OCI-LY7 (cell line): ENCODE data around the gene BMP8A. TPM values are rescaled to one million over a fixed set of nuclear protein-coding genes. Genes with fewer than 3 reads are reported as not detected.

Experiments used
- BruUV-seq: library from RNA; stranded (reverse); fragments of 400-500 nt; replicated peaks from 2 replicates; lab custom pipeline; 2021; lab: Mats Ljungman, UMichigan
- CTCF ChIA-PET: fragments of 300-600 bp; sonication (Branson Sonifier 250); formaldehyde crosslinking; loops from one replicate; lab custom pipeline; 2022; ENCODE audit warnings: antibody characterized with exemption; ENCODE audit not compliant: unreplicated experiment; lab: Charles Lee
- POLR2A ChIA-PET: fragments of 300-600 bp; sonication (Branson Sonifier 250); formaldehyde crosslinking; loops from one replicate; lab custom pipeline; 2022; ENCODE audit warnings: antibody characterized with exemption; lab: Charles Lee
- DNase-seq: peaks from one replicate; pipeline ENCODE4 v3.0.0-alpha.2; 2015; ENCODE audit warnings: low spot score
- H2AFZ ChIP-seq: fragments of 200-600 bp; sonication (generic), shearing (Covaris generic); 2 replicates; pipeline ENCODE4 v1.6.1; 2014; ENCODE audit warnings: mild to moderate bottlenecking, antibody characterized with exemption, low read length, moderate library complexity
- H3K27ac ChIP-seq: fragments of 200-600 bp; sonication (generic); 2 replicates; pipeline ENCODE4 v1.5.1; 2014; ENCODE audit warnings: mixed run types, low read depth, mild to moderate bottlenecking, moderate library complexity, low read length, inconsistent platforms; ENCODE audit not compliant: poor library complexity, severe bottlenecking
- H3K36me3 ChIP-seq: fragments of 200-600 bp; sonication (generic); 2 replicates; pipeline ENCODE4 v1.6.1; 2014; ENCODE audit warnings: mild to moderate bottlenecking, antibody characterized with exemption, low read length, moderate library complexity, mixed read lengths; ENCODE audit not compliant: insufficient read depth
- H3K4me1 ChIP-seq: fragments of 200-600 bp; sonication (generic); 2 replicates; pipeline ENCODE4 v1.5.1; 2014; ENCODE audit warnings: mild to moderate bottlenecking, low read length; ENCODE audit not compliant: insufficient read depth, poor library complexity, severe bottlenecking
- H3K4me2 ChIP-seq: fragments of 200-600 bp; sonication (generic); 2 replicates; pipeline ENCODE4 v1.6.1; 2014; ENCODE audit warnings: mild to moderate bottlenecking, low read length
- H3K4me3 ChIP-seq: fragments of 200-600 bp; sonication (generic); 2 replicates; pipeline ENCODE4 v1.5.1; 2014; ENCODE audit warnings: mild to moderate bottlenecking, low read depth, low read length; ENCODE audit not compliant: poor library complexity, severe bottlenecking
- H3K79me2 ChIP-seq: fragments of 200-600 bp; sonication (generic); 2 replicates; pipeline ENCODE4 v1.6.1; 2016; ENCODE audit warnings: low read depth, mild to moderate bottlenecking, low read length, moderate library complexity, mixed read lengths; ENCODE audit not compliant: insufficient read depth
- H3K9me2 ChIP-seq: fragments of 200-600 bp; sonication (generic); 2 replicates; pipeline ENCODE4 v1.6.1; 2016; ENCODE audit warnings: mild to moderate bottlenecking, low read length, mixed read lengths; ENCODE audit not compliant: insufficient read depth
- H3K9me3 ChIP-seq: fragments of 200-600 bp; sonication (generic); 2 replicates; pipeline ENCODE4 v1.6.1; 2014; ENCODE audit warnings: mild to moderate bottlenecking, mixed run types, low read length, mixed read lengths
- H4K20me1 ChIP-seq: fragments of 200-600 bp; sonication (generic); 2 replicates; pipeline ENCODE4 v1.6.1; 2014; ENCODE audit warnings: mild to moderate bottlenecking, antibody characterized with exemption, low read length, moderate library complexity, mixed read lengths; ENCODE audit not compliant: insufficient read depth
- CTCF ChIP-seq: fragments of 200-600 bp; sonication (generic); conservative IDR thresholded peaks from 2 replicates; pipeline ENCODE4 v1.5.1; 2014; ENCODE audit warnings: mild to moderate bottlenecking, antibody characterized with exemption, low read length, moderate library complexity, mixed read lengths
- EZH2phosphoT487 ChIP-seq: fragments of 200-600 bp; sonication (generic); IDR thresholded peaks from 2 replicates; pipeline ENCODE4 v1.6.1; 2018; ENCODE audit warnings: low read depth, borderline replicate concordance, mild to moderate bottlenecking, mixed run types, antibody characterized with exemption, low read length, moderate library complexity, mixed read lengths
- intact Hi-C: fragments of 100-400 bp; cut with micrococcal nuclease; formaldehyde crosslinking; loops from one replicate; pipeline ENCODE4 v1.10.0; 2022; ENCODE audit not compliant: unreplicated experiment
- small RNA-seq: library from RNA; depleted of rRNA; stranded (forward); fragments of <200 nt; gene quantifications from one replicate; pipeline ENCODE3, GENCODE V24; 2014
- total RNA-seq, 2 experiments: library from RNA; depleted of rRNA in 1 of 2; stranded (reverse); fragments of >200 nt in 1 of 2; shearing (Covaris generic) in 1 of 2; gene quantifications; 2 replicates each; pipeline ENCODE4 v1.2.3, GENCODE V29; 2014 to 2022

The BMP8A gene
- total RNA-seq, 2 experiments from 2014 or later = 0.32 to 0.44 TPM

GRCh38 chr1:39573736-39574624, 82.5 kb downstream of the BMP8A start:
- H4K20me1 ChIP-seq = peaks cover 43% of the 10 kb centered on the region
- peaks cover 72% of the 10 kb centered on the region for H3K36me3 ChIP-seq
- CTCF ChIA-PET = no interaction called here
- H3K27ac ChIP-seq = no peak overlapping the region
- intact Hi-C loops = no loop called here
- H3K9me3 ChIP-seq = no peaks in the 10 kb centered on the region
- H3K4me3 ChIP-seq = peak overlapping the region; percentile 98
- H2AFZ ChIP-seq = no peak overlapping the region
- DNase-seq = peak; percentile 15
- H3K9me2 ChIP-seq = no peaks in the 10 kb centered on the region
- TF ChIP-seq EZH2phosphoT487 (no peak), CTCF (no peak)
- H3K79me2 ChIP-seq = peaks cover 56% of the 10 kb centered on the region
- POLR2A ChIA-PET = interaction anchor here (0.8 to 1.2 kb wide), 3 partner anchors 10 to 382 kb away, joined by 3 to 5 read pairs (median 4); no protein-coding TSS in a partner anchor
- no TSS peak for BruUV-seq
- peaks cover 28% of the 10 kb centered on the region for H3K4me1 ChIP-seq
- H3K4me2 ChIP-seq = peak overlapping the region; percentile 94

- H3K4me2 ChIP-seq = peak overlapping the region; percentile 94
- DNase-seq = no peak
- peaks cover 28% of the 10 kb centered on the region for H3K4me1 ChIP-seq
- peaks cover 56% of the 10 kb centered on the region for H3K79me2 ChIP-seq
- TF ChIP-seq EZH2phosphoT487 = no peak
- no peak for TF ChIP-seq CTCF
- no TSS peak for BruUV-seq
- peaks cover 43% of the 10 kb centered on the region for H4K20me1 ChIP-seq
- no peaks in the 10 kb centered on the region for H3K9me3 ChIP-seq
- no peak overlapping the region for H2AFZ ChIP-seq
- ChIA-PET POLR2A (interaction anchor here (1.2 kb wide), 1 partner anchor 383 kb away, joined by 5 read pairs; no protein-coding TSS in a partner anchor), CTCF (no interaction called here)
- H3K4me3 ChIP-seq = peak overlapping the region; percentile 98
- H3K27ac ChIP-seq = no peak overlapping the region
- intact Hi-C loops = no loop called here
- H3K36me3 ChIP-seq = peaks cover 66% of the 10 kb centered on the region
- H3K9me2 ChIP-seq = no peaks in the 10 kb centered on the region
Observed at GRCh38 chr1:39574646-39575045, 83.2 kb downstream of the BMP8A start.

Small RNAs within 50 kb of the gene (small RNA-seq; reads per million reads assigned to genes)
- gene SNORA55 = 4.3 reads per million, percentile 90 among the genes with 10 or more reads in this experiment

Other genes starting within 250 kb of the BMP8A start
- 132 and 166 TPM in 2 replicates for gene PABPC4, start 85.2 kb downstream of the BMP8A start, total RNA-seq (2014; rRNA removed; shearing (Covaris generic))
- gene PABPC4, start 85.2 kb downstream of the BMP8A start, total RNA-seq (2022) = 292 and 315 TPM in 2 replicates
- gene HEYL, start 148.0 kb downstream of the BMP8A start, total RNA-seq (2014; rRNA removed; shearing (Covaris generic)) = not detected in 2 replicates
- gene HEYL, start 148.0 kb downstream of the BMP8A start, total RNA-seq (2022) = not detected in 2 replicates
- not detected in 2 replicates for gene NT5C1A, start 180.5 kb downstream of the BMP8A start, total RNA-seq (2014; rRNA removed; shearing (Covaris generic))
- not detected in 2 replicates for gene NT5C1A, start 180.5 kb downstream of the BMP8A start, total RNA-seq (2022)
- gene HPCAL4, start 199.8 kb downstream of the BMP8A start, total RNA-seq (2014; rRNA removed; shearing (Covaris generic)) = not detected in 2 replicates
- gene HPCAL4, start 199.8 kb downstream of the BMP8A start, total RNA-seq (2022) = not detected in 2 replicates
- gene PPIE, start 247.2 kb downstream of the BMP8A start, total RNA-seq (2014; rRNA removed; shearing (Covaris generic)) = 53.6 and 54.5 TPM in 2 replicates
- 64.8 and 71.9 TPM in 2 replicates for gene PPIE, start 247.2 kb downstream of the BMP8A start, total RNA-seq (2022)